Lower leg skin (tissue), 3 donors: Measurements from ENCODE around the gene FRS3.

Source experiments
- POLR2A ChIP-seq, 2 donors: fragments of 450-650 bp; IDR thresholded peaks; one replicate each; pipeline ENCODE4 v1.6.1; 2016 to 2017; ENCODE audit warnings: antibody characterized with exemption in 2 of 2, mild to moderate bottlenecking in 1 of 2, moderate library complexity in 1 of 2
- TF ChIP-seq, protein P1 (sequence below), 3 donors: fragments of 450-650 bp; IDR thresholded peaks; one replicate each; pipeline ENCODE4 v1.5.1; 2016; ENCODE audit warnings: antibody characterized with exemption in 3 of 3, mild to moderate bottlenecking in 3 of 3, moderate library complexity in 2 of 3

DNA sequence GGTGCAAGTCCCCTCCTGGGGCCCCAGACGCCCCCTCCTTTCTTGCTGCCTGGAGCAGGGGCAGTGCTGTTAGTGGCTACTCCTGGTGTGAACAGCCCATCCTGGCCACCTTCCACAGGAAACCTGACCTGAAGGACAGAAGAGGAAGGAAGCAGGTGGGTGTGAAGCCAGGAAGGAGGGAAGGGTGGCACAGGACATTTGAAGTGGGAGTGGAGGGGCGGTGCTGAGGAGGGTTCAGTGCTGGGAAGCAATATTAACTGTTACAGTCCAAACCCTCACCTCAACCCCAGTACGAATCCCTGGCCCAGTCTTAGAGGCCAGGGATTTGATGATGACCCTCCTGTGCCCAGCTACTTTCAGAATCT, 1.6 kb upstream of the FRS3 start:
- TF ChIP-seq, protein P1, sequence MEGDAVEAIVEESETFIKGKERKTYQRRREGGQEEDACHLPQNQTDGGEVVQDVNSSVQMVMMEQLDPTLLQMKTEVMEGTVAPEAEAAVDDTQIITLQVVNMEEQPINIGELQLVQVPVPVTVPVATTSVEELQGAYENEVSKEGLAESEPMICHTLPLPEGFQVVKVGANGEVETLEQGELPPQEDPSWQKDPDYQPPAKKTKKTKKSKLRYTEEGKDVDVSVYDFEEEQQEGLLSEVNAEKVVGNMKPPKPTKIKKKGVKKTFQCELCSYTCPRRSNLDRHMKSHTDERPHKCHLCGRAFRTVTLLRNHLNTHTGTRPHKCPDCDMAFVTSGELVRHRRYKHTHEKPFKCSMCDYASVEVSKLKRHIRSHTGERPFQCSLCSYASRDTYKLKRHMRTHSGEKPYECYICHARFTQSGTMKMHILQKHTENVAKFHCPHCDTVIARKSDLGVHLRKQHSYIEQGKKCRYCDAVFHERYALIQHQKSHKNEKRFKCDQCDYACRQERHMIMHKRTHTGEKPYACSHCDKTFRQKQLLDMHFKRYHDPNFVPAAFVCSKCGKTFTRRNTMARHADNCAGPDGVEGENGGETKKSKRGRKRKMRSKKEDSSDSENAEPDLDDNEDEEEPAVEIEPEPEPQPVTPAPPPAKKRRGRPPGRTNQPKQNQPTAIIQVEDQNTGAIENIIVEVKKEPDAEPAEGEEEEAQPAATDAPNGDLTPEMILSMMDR (IDR thresholded peaks at IDR 0.05) = no peak
- no peak for TF ChIP-seq POLR2A (IDR thresholded peaks at IDR 0.05)
